HCT116 (cell line): ENCODE measurements around the gene FOXP1. TPM values are rescaled to one million over a fixed set of nuclear protein-coding genes. Genes with fewer than 3 reads are reported as not detected.

Experiments
- ATAC-seq: fragments of 200-7000 bp; cut with Tn5 transposase; 2 replicates; pipeline ENCODE4 v1.9.1; 2020; ENCODE audit warnings: mild to moderate bottlenecking, moderate library complexity
- BruUV-seq: library from RNA; stranded (reverse); fragments of 400-500 nt; replicated peaks from 2 replicates; lab custom pipeline; 2021; lab: Mats Ljungman, UMichigan
- CTCF ChIA-PET: fragments of 300-600 bp; sonication (Branson Sonifier 250); formaldehyde crosslinking; loops from one replicate; lab custom pipeline; 2021; ENCODE audit warnings: antibody characterized with exemption; lab: Charles Lee
- POLR2A ChIA-PET: fragments of 300-600, 350-600 bp; sonication (Branson Sonifier 250); formaldehyde crosslinking; loops from one replicate; lab custom pipeline; 2021; ENCODE audit warnings: antibody characterized with exemption; lab: Charles Lee
- RAD21 ChIA-PET, 2 experiments: fragments of 300-600 bp; sonication (Branson Sonifier 250); formaldehyde crosslinking; loops; one replicate each; lab custom pipeline; 2023; ENCODE audit warnings: low total read pairs in 2 of 2; ENCODE audit not compliant: uncharacterized antibody in 2 of 2, unreplicated experiment in 2 of 2, low non-redundant PET in 1 of 2; lab: Charles Lee
- DNase-seq: peaks from one replicate; pipeline ENCODE4 v3.0.0-alpha.2; 2010; ENCODE audit warnings: low read depth, low spot score
- H2AFZ ChIP-seq: fragments of 200-600 bp; shearing (Covaris generic), sonication (generic); 2 replicates; pipeline ENCODE4 v1.6.1; 2017; ENCODE audit warnings: low read depth, mixed run types, mixed read lengths, antibody characterized with exemption, low read length; ENCODE audit not compliant: poor library complexity, severe bottlenecking
- H3K27ac ChIP-seq: 2 replicates; pipeline ENCODE4 v1.5.1; 2012; ENCODE audit warnings: low read depth, low read length
- H3K27me3 ChIP-seq: fragments of 200-600 bp; sonication (generic); 2 replicates; pipeline ENCODE4 v1.6.1; 2016; ENCODE audit warnings: mixed run types, low read length, mixed read lengths; ENCODE audit not compliant: insufficient read depth
- H3K36me3 ChIP-seq, 2 experiments: fragments of 200-500 bp in 1 of 2; fragments of 200-600 bp in 1 of 2; sonication (Bioruptor generic) in 1 of 2; sonication (generic) in 1 of 2; 2 replicates each; pipeline versions ENCODE4 v1.5.1 to v1.6.1; 2014 to 2016; ENCODE audit warnings: low read length in 2 of 2, inconsistent platforms in 1 of 2, mixed read lengths in 1 of 2, mixed run types in 1 of 2; ENCODE audit not compliant: insufficient read depth in 2 of 2, control insufficient read depth in 1 of 2
- H3K4me1 ChIP-seq, 2 experiments: fragments of 200-600 bp in 1 of 2; sonication (generic) in 1 of 2; 2 replicates each; pipeline versions ENCODE4 v1.5.1 to v1.6.1; 2012 to 2017; ENCODE audit warnings: low read length in 2 of 2, inconsistent platforms in 1 of 2, mild to moderate bottlenecking in 1 of 2, mixed read lengths in 1 of 2, mixed run types in 1 of 2, moderate library complexity in 1 of 2; ENCODE audit not compliant: insufficient read depth in 2 of 2, control insufficient read depth in 1 of 2
- H3K4me2 ChIP-seq: fragments of 200-600 bp; sonication (generic); 2 replicates; pipeline ENCODE4 v1.6.1; 2017; ENCODE audit warnings: mixed run types, low read length, mixed read lengths
- H3K4me3 ChIP-seq, 2 experiments: fragments of 200-600 bp in 1 of 2; sonication (generic) in 1 of 2; replicated peaks in 1 of 2; 2 replicates each; pipeline ENCODE4 v1.5.1; 2011 to 2016; ENCODE audit warnings: low read length in 2 of 2, control low read depth in 1 of 2, low read depth in 1 of 2, mild to moderate bottlenecking in 1 of 2, mixed read lengths in 1 of 2, mixed run types in 1 of 2
- H3K79me2 ChIP-seq: fragments of 200-600 bp; sonication (generic); 2 replicates; pipeline ENCODE4 v1.6.1; 2017; ENCODE audit warnings: mild to moderate bottlenecking, mixed run types, low read length, moderate library complexity, mixed read lengths; ENCODE audit not compliant: insufficient read depth
- H3K9ac ChIP-seq: fragments of 200-600 bp; sonication (generic); 2 replicates; pipeline ENCODE4 v1.6.1; 2016; ENCODE audit warnings: low read length, mixed read lengths
- H3K9me2 ChIP-seq: fragments of 200-600 bp; sonication (generic), shearing (Covaris generic); 2 replicates; pipeline ENCODE4 v1.6.1; 2017; ENCODE audit warnings: mixed run types, mild to moderate bottlenecking, moderate library complexity; ENCODE audit not compliant: insufficient read depth
- H3K9me3 ChIP-seq, 2 experiments: fragments of 200-500 bp in 1 of 2; fragments of 200-600 bp in 1 of 2; sonication (Bioruptor generic) in 1 of 2; sonication (generic) in 1 of 2; 2 replicates each; pipeline ENCODE4 v1.6.1; 2014 to 2017; ENCODE audit warnings: low read length in 2 of 2, mixed read lengths in 2 of 2, inconsistent platforms in 1 of 2, low read depth in 1 of 2, mild to moderate bottlenecking in 1 of 2, mixed run types in 1 of 2, moderate library complexity in 1 of 2; ENCODE audit not compliant: control insufficient read depth in 1 of 2, insufficient read depth in 1 of 2
- H4K20me1 ChIP-seq: fragments of 200-600 bp; sonication (generic), shearing (Covaris generic); 2 replicates; pipeline ENCODE4 v1.6.1; 2017; ENCODE audit warnings: mixed run types, mild to moderate bottlenecking, moderate library complexity; ENCODE audit not compliant: insufficient read depth
- CBX3 ChIP-seq: IDR thresholded peaks from 2 replicates; pipeline ENCODE4 v1.6.1; 2012; ENCODE audit warnings: low read depth
- POLR2A ChIP-seq: IDR thresholded peaks from 2 replicates; pipeline ENCODE4 v1.7.0; 2011; ENCODE audit warnings: borderline replicate concordance; ENCODE audit not compliant: insufficient read depth, insufficient read length; ENCODE audit errors: extremely low read depth
- REST ChIP-seq: IDR thresholded peaks from 2 replicates; pipeline ENCODE4 v1.6.1; 2012; ENCODE audit warnings: low read depth
- SIN3A ChIP-seq: IDR thresholded peaks from 2 replicates; pipeline ENCODE4 v1.6.1; 2012; ENCODE audit warnings: low read depth
- TCF7L2 ChIP-seq: IDR thresholded peaks from 2 replicates; pipeline ENCODE4 v1.7.0; 2011; ENCODE audit warnings: borderline replicate concordance, inconsistent platforms; ENCODE audit not compliant: insufficient read depth, insufficient read length; ENCODE audit errors: extremely low read depth
- intact Hi-C: fragments of 100-400 bp; cut with micrococcal nuclease; formaldehyde crosslinking; loops from 2 replicates; pipeline ENCODE4 v1.10.0; 2022
- total RNA-seq: library from RNA; stranded (reverse); gene quantifications from one replicate; pipeline ENCODE4 v1.2.1, GENCODE V29; 2021; ENCODE audit not compliant: unreplicated experiment
- TF ChIP-seq, protein P1 (sequence below): IDR thresholded peaks from 2 replicates; pipeline ENCODE4 v1.6.1; 2011; ENCODE audit warnings: mild to moderate bottlenecking, low read length, moderate library complexity; ENCODE audit not compliant: insufficient replicate concordance; ENCODE audit errors: extremely low read depth

The FOXP1 gene
- total RNA-seq, 1 experiment from 2014 or later: 11.4 TPM

DNA sequence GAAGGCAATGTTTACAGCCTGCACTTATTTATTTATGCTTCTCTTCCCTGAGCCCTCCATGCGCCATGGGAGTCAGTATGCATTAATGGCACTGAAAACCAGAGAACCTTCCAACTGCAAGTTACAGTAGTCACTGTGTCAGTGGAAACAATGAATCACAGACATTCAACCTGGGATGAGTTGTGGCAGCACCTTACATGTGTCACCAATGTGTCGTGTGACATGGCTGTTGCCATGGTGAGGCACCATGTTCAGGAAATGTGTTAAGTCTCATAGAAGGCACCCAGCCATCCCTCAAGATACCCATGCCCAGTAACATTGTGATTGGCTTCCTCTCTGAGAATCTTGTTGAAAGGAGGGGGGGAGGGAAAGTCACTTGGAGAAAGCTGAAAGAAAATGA is 105.0 kb downstream of the FOXP1 start:
- Histone ChIP-seq H3K4me3 (no peak overlapping the region), H3K27me3 (no peaks in the 10 kb centered on the region), H3K4me2 (no peak overlapping the region), H2AFZ (no peak overlapping the region), H3K36me3 (no peaks in the 10 kb centered on the region), H3K9me2 (no peaks in the 10 kb centered on the region), H3K9ac (no peak overlapping the region), H3K27ac (no peak overlapping the region), H4K20me1 (no peaks in the 10 kb centered on the region), H3K4me1 (no peaks in the 10 kb centered on the region), H3K79me2 (no peaks in the 10 kb centered on the region), H3K9me3 (no peaks in the 10 kb centered on the region)
- ChIA-PET CTCF (no interaction called here), RAD21 (no interaction called here), POLR2A (no interaction called here)
- TF ChIP-seq, protein P1, sequence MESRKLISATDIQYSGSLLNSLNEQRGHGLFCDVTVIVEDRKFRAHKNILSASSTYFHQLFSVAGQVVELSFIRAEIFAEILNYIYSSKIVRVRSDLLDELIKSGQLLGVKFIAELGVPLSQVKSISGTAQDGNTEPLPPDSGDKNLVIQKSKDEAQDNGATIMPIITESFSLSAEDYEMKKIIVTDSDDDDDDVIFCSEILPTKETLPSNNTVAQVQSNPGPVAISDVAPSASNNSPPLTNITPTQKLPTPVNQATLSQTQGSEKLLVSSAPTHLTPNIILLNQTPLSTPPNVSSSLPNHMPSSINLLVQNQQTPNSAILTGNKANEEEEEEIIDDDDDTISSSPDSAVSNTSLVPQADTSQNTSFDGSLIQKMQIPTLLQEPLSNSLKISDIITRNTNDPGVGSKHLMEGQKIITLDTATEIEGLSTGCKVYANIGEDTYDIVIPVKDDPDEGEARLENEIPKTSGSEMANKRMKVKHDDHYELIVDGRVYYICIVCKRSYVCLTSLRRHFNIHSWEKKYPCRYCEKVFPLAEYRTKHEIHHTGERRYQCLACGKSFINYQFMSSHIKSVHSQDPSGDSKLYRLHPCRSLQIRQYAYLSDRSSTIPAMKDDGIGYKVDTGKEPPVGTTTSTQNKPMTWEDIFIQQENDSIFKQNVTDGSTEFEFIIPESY: no peak
- BruUV-seq: no TSS peak
- ATAC-seq (no peak), DNase-seq (no peak)
- intact Hi-C loops: no loop called here

DNA sequence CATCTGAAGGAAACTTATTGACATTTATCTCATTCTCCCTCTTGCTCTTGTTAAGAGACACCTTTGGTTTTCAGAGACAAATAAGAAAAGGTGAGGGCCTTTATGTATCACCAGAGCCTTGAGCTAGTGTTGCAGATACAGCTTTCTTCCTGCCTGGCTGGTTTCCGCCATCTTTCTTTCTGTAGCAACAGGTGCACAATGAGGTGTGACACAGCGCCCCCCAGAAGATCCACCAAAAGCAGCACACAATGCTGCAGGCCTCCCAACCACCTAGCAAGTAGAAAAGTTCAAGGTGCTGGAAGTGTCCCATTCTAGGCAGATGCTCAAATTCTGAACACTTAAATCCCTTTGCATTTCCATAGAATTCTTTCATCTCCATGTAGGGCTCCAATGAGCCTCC is 106.6 kb downstream of the FOXP1 start:
- Histone ChIP-seq H3K4me3 (no peak overlapping the region), H3K9me3 (no peaks in the 10 kb centered on the region), H3K36me3 (no peaks in the 10 kb centered on the region), H3K9me2 (no peaks in the 10 kb centered on the region), H3K9ac (no peak overlapping the region), H3K27me3 (no peaks in the 10 kb centered on the region), H3K4me2 (no peak overlapping the region), H3K4me1 (no peaks in the 10 kb centered on the region), H4K20me1 (no peaks in the 10 kb centered on the region), H2AFZ (no peak overlapping the region), H3K27ac (no peak overlapping the region), H3K79me2 (no peaks in the 10 kb centered on the region)
- no peak for DNase-seq
- POLR2A ChIA-PET: no interaction called here
- no peak for ATAC-seq
- intact Hi-C loops: no loop called here
- no peak for TF ChIP-seq TCF7L2
- TF ChIP-seq CBX3: no peak
- no peak for TF ChIP-seq SIN3A
- no peak for TF ChIP-seq POLR2A
- TF ChIP-seq REST: no peak
- BruUV-seq: no TSS peak
- RAD21 ChIA-PET: no interaction called here
- CTCF ChIA-PET: no interaction called here
